H9 (cell line): ENCODE data around the gene VASP. TPM values are rescaled to one million over a fixed set of nuclear protein-coding genes. Genes with fewer than 3 reads are reported as not detected.

Source experiments
- DNase-seq: peaks from one replicate; pipeline ENCODE4 v3.0.0-alpha.2; 2017
- H2AFZ ChIP-seq: one replicate; pipeline ENCODE4 v1.6.1; 2013; ENCODE audit warnings: mild to moderate bottlenecking, low read length, control low read depth, moderate library complexity
- H2AK5ac ChIP-seq: 2 replicates; pipeline ENCODE4 v1.6.1; 2013; ENCODE audit warnings: low read length, control low read depth, mixed read lengths; ENCODE audit not compliant: insufficient read length
- H2BK120ac ChIP-seq: one replicate; pipeline ENCODE4 v1.6.1; 2013; ENCODE audit warnings: low read depth, mild to moderate bottlenecking, low read length, control low read depth, inconsistent platforms; ENCODE audit not compliant: poor library complexity, severe bottlenecking
- H2BK12ac ChIP-seq: 2 replicates; pipeline ENCODE4 v1.6.1; 2013; ENCODE audit warnings: low read length, control low read depth, mixed read lengths, low read depth; ENCODE audit not compliant: insufficient read length
- H2BK15ac ChIP-seq: 2 replicates; pipeline ENCODE4 v1.6.1; 2013; ENCODE audit warnings: low read depth, low read length, control low read depth
- H2BK20ac ChIP-seq: one replicate; pipeline ENCODE4 v1.6.1; 2013; ENCODE audit warnings: low read depth, mild to moderate bottlenecking, low read length, control low read depth, inconsistent platforms; ENCODE audit not compliant: poor library complexity, severe bottlenecking
- H2BK5ac ChIP-seq: 2 replicates; pipeline ENCODE4 v1.6.1; 2013; ENCODE audit warnings: low read length, control low read depth, mixed read lengths; ENCODE audit not compliant: insufficient read length
- H3K14ac ChIP-seq: 2 replicates; pipeline ENCODE4 v1.6.1; 2013; ENCODE audit warnings: low read length, control low read depth; ENCODE audit not compliant: insufficient read depth
- H3K18ac ChIP-seq: 2 replicates; pipeline ENCODE4 v1.6.1; 2013; ENCODE audit warnings: low read depth, mild to moderate bottlenecking, mixed read lengths, low read length, control low read depth; ENCODE audit not compliant: insufficient read length
- H3K23ac ChIP-seq: 2 replicates; pipeline ENCODE4 v1.6.1; 2013; ENCODE audit warnings: low read length, control low read depth, mixed read lengths, low read depth; ENCODE audit not compliant: insufficient read length
- H3K23me2 ChIP-seq: 2 replicates; pipeline ENCODE4 v1.6.1; 2013; ENCODE audit warnings: low read depth, mild to moderate bottlenecking, mixed read lengths, low read length, control low read depth; ENCODE audit not compliant: insufficient read length, poor library complexity, severe bottlenecking
- H3K27ac ChIP-seq: 2 replicates; pipeline ENCODE4 v1.5.1; 2013; ENCODE audit warnings: low read length, control low read depth, mixed read lengths, low read depth; ENCODE audit not compliant: insufficient read length
- H3K27me3 ChIP-seq: 2 replicates; pipeline ENCODE4 v1.6.1; 2013; ENCODE audit warnings: low read length, control low read depth, inconsistent platforms; ENCODE audit not compliant: insufficient read depth
- H3K4ac ChIP-seq: 2 replicates; pipeline ENCODE4 v1.6.1; 2013; ENCODE audit warnings: low read depth, mild to moderate bottlenecking, control low read depth, inconsistent platforms, low read length, moderate library complexity
- H3K4me1 ChIP-seq: 2 replicates; pipeline ENCODE4 v1.6.1; 2013; ENCODE audit warnings: low read length, control low read depth, inconsistent platforms; ENCODE audit not compliant: insufficient read depth
- H3K4me2 ChIP-seq: 2 replicates; pipeline ENCODE4 v1.6.1; 2013; ENCODE audit warnings: low read length, control low read depth, mixed read lengths; ENCODE audit not compliant: insufficient read length, insufficient read depth
- H3K56ac ChIP-seq: 2 replicates; pipeline ENCODE4 v1.6.1; 2013; ENCODE audit warnings: low read depth, mild to moderate bottlenecking, mixed read lengths, low read length, control low read depth; ENCODE audit not compliant: insufficient read length
- H3K79me1 ChIP-seq: 2 replicates; pipeline ENCODE4 v1.6.1; 2013; ENCODE audit warnings: low read depth, mild to moderate bottlenecking, moderate library complexity, low read length, control low read depth, inconsistent platforms; ENCODE audit not compliant: insufficient read depth, poor library complexity, severe bottlenecking
- H3K79me2 ChIP-seq: 2 replicates; pipeline ENCODE4 v1.6.1; 2013; ENCODE audit warnings: low read length, control low read depth, inconsistent platforms; ENCODE audit not compliant: insufficient read depth
- H3K9ac ChIP-seq: 2 replicates; pipeline ENCODE4 v1.6.1; 2013; ENCODE audit warnings: low read length, control low read depth, mixed read lengths; ENCODE audit not compliant: insufficient read length; ENCODE audit errors: extremely low read depth
- H3K9me3 ChIP-seq: one replicate; pipeline ENCODE4 v1.6.1; 2013; ENCODE audit warnings: low read depth, low read length, inconsistent platforms; ENCODE audit not compliant: control insufficient read depth
- H3T11ph ChIP-seq: one replicate; pipeline ENCODE4 v1.6.1; 2013; ENCODE audit warnings: mild to moderate bottlenecking, low read length, control low read depth, inconsistent platforms
- H4K20me1 ChIP-seq: one replicate; pipeline ENCODE4 v1.6.1; 2013; ENCODE audit not compliant: control insufficient read depth, insufficient read length, insufficient read depth
- H4K5ac ChIP-seq: 2 replicates; pipeline ENCODE4 v1.6.1; 2013; ENCODE audit warnings: low read depth, mild to moderate bottlenecking, mixed read lengths, low read length, control low read depth; ENCODE audit not compliant: insufficient read length
- H4K8ac ChIP-seq: replicated peaks from 2 replicates; pipeline ENCODE4 v1.6.1; 2013; ENCODE audit warnings: low read length, control low read depth, mixed read lengths, low read depth; ENCODE audit not compliant: insufficient read length
- H4K91ac ChIP-seq: 2 replicates; pipeline ENCODE4 v1.6.1; 2013; ENCODE audit warnings: low read depth, mild to moderate bottlenecking, moderate library complexity, mixed read lengths, low read length, control low read depth; ENCODE audit not compliant: insufficient read length
- H3K27ac Mint-ChIP-seq, 3 experiments: 2 replicates in 2 of 3; 3 replicates in 1 of 3; pipeline ENCODE4 v1.8.0; 2020 to 2021; ENCODE audit warnings: mixed read lengths in 3 of 3, mild to moderate bottlenecking in 1 of 3, moderate library complexity in 1 of 3
- H3K27me3 Mint-ChIP-seq: 2 replicates; pipeline ENCODE4 v1.8.0; 2021; ENCODE audit warnings: low read depth, mild to moderate bottlenecking, moderate library complexity, mixed read lengths
- H3K36me3 Mint-ChIP-seq, 3 experiments: 2 replicates in 2 of 3; 3 replicates in 1 of 3; pipeline ENCODE4 v1.8.0; 2020 to 2021; ENCODE audit warnings: low read depth in 3 of 3, mixed read lengths in 3 of 3; ENCODE audit not compliant: insufficient read depth in 1 of 3
- H3K4me1 Mint-ChIP-seq, 2 experiments: 2 replicates each; pipeline ENCODE4 v1.8.0; 2020; ENCODE audit warnings: mixed read lengths in 2 of 2
- H3K4me3 Mint-ChIP-seq, 2 experiments: 2 replicates in 1 of 2; 3 replicates in 1 of 2; pipeline ENCODE4 v1.8.0; 2020 to 2021; ENCODE audit warnings: mild to moderate bottlenecking in 2 of 2, mixed read lengths in 2 of 2, moderate library complexity in 1 of 2
- H3K9me3 Mint-ChIP-seq, 2 experiments: 2 replicates in 1 of 2; 3 replicates in 1 of 2; pipeline ENCODE4 v1.8.0; 2020; ENCODE audit warnings: mild to moderate bottlenecking in 2 of 2, mixed read lengths in 2 of 2, moderate library complexity in 1 of 2
- CTCF ChIP-seq: fragments of 200-600 bp; sonication (generic); conservative IDR thresholded peaks from 3 replicates; pipeline ENCODE4 v1.8.0; 2021; ENCODE audit warnings: antibody characterized with exemption, mild to moderate bottlenecking
- WGBS: extraction: QIAGEN DNeasy Blood & Tissue Kit; methylation state at CpG from one replicate; pipeline ENCODE4 v1.1.7; 2013; ENCODE audit warnings: missing lambda C conversion rate, low lambda C conversion rate, mixed read lengths; ENCODE audit not compliant: insufficient read length; ENCODE audit errors: extremely low coverage; 5-methylcytosine and 5-hydroxymethylcytosine counted together
- total RNA-seq: library from RNA; stranded (reverse); gene quantifications from 2 replicates; pipeline ENCODE4 v1.2.1, GENCODE V29; 2021

The VASP gene
- total RNA-seq, 1 experiment from 2014 or later, result 157 TPM

- Histone ChIP-seq H2BK15ac (no peak overlapping the region), H2AK5ac (no peak overlapping the region), H4K5ac (no peak overlapping the region), H3K9ac (no peak overlapping the region), H3K4me1 (no peaks in the 10 kb centered on the region), H4K91ac (no peak overlapping the region), H3K18ac (no peak overlapping the region), H3K4me2 (no peak overlapping the region), H2BK120ac (no peak overlapping the region), H3K4ac (no peak overlapping the region), H4K8ac (no peak overlapping the region), H3K27me3 (no peaks in the 10 kb centered on the region), H3K79me1 (no peaks in the 10 kb centered on the region), H2BK20ac (no peak overlapping the region), H3T11ph (no peak overlapping the region), H2AFZ (no peak overlapping the region), H3K79me2 (no peaks in the 10 kb centered on the region), H4K20me1 (no peaks in the 10 kb centered on the region), H2BK12ac (no peak overlapping the region), H3K27ac (no peak overlapping the region), H3K23me2 (peaks cover 4% of the 10 kb centered on the region), H3K9me3 (no peaks in the 10 kb centered on the region), H3K23ac (no peak overlapping the region), H3K56ac (no peak overlapping the region), H2BK5ac (no peak overlapping the region), H3K14ac (no peak overlapping the region)
- no CpG with 5 or more reads among the region's 5 CpGs for WGBS
- no peaks in the 10 kb centered on the region for H3K9me3 Mint-ChIP-seq
- H3K36me3 Mint-ChIP-seq, result peaks cover 0 to 4% (median 0%) of the 10 kb centered on the region in 3 experiments; a peak in 1 of 7 replicates
- H3K4me1 Mint-ChIP-seq, result peaks cover 25 to 37% of the 10 kb centered on the region in 2 experiments
- H3K27ac Mint-ChIP-seq, result no peak overlapping the region
- DNase-seq, result no peak
- H3K27me3 Mint-ChIP-seq, result peaks cover 9% of the 10 kb centered on the region
- peak overlapping the region; percentile 5 to 59; a peak in 2 of 5 replicates for H3K4me3 Mint-ChIP-seq
- TF ChIP-seq CTCF, result no peak
These were observed 30.1 kb upstream of the VASP start for GRCh38 chr19:45477186-45477585.
